ENCODE data around the gene MRPS23.

The MRPS23 gene

DNA sequence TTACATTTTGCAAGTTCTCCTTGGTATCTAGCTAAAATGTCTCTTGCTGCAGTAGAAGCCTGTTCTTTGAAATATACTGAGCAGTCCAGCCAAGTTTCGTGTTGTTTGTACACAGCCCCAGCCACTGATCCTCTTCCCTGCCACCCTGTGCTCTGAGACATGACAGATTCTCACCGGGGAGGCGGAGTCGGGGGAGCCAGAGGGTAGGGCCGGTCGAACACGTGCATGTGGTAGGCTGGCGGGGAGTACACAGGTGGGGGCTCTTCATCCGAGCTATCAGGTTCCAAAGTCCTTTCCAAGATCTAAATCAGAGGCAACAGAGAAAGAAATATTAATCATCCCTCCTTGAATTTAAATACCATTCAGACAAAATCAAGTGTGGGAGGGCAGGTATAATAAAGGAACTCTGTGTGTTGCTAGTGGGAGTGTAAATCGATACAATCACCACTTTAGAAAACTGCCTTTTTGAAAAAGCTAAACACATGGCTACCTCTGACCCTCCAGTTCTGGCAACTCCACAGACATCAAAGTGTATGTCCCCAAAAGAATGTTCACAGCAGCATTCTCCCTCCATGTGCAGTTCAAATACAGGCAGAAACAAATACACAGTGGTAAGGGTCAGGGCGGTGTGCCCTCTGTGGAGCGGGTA is 29.7 kb upstream of the MRPS23 start:
- in situ Hi-C loops (cut with MboI; ENCODE audit: low sequenced_read_pairs) = no loop called here

- in situ Hi-C loops (cut with MboI; ENCODE audit: low sequenced_read_pairs) = no loop called here
Measured at GRCh38 chr17:57877803-57878377, 28.0 kb upstream of the MRPS23 start.

- in situ Hi-C loops (cut with MboI; ENCODE audit: low sequenced_read_pairs) = no loop called here
Measured at GRCh38 chr17:57876866-57877237, 27.0 kb upstream of the MRPS23 start.

GRCh38 chr17:57876023-57876865 is 26.4 kb upstream of the MRPS23 start:
- in situ Hi-C loops (cut with MboI; ENCODE audit: low sequenced_read_pairs) = no loop called here

DNA sequence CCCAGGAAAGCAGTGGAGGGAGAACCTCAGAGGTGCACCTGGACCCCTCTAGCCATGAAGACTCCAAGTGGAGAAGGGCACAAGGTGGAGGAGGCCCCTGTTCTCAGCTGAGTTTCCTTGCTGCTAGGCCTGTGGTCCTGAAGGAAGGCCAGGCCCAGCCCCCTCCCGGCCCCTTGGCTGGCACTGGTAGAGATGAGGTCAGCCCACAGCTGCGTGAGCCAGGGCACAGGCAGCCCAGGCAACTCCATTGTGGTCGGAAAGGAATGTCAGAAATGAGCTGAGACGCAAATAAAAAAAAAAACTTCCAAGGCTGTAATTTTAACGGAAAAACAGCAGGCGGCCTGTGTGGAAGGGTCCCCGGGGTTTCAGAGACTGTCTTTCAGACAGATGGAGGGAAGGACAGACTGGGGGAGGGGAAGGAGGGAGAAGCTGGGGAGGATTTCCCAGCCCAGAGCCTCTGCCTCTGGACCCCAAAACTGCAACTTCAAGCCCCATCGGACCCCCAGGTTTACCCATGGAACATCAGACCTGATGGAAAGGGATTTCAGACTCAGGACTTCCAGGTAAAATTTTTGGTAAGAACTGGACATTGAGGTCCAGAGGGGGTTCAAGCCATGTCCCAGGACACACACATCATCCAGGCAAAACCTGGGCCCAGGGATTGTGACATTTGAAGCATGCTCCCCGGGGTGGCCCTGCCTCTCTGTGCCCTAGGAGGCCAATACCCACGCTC is 25.6 kb upstream of the MRPS23 start:
- in situ Hi-C loops (cut with MboI; ENCODE audit: low sequenced_read_pairs) = no loop called here

GRCh38 chr17:57874434-57875289 is 24.8 kb upstream of the MRPS23 start:
- in situ Hi-C loops (cut with MboI; ENCODE audit: low sequenced_read_pairs) = no loop called here

- in situ Hi-C loops (cut with MboI; ENCODE audit: low sequenced_read_pairs) = no loop called here
Measured at GRCh38 chr17:57874058-57874419, 24.2 kb upstream of the MRPS23 start.

DNA sequence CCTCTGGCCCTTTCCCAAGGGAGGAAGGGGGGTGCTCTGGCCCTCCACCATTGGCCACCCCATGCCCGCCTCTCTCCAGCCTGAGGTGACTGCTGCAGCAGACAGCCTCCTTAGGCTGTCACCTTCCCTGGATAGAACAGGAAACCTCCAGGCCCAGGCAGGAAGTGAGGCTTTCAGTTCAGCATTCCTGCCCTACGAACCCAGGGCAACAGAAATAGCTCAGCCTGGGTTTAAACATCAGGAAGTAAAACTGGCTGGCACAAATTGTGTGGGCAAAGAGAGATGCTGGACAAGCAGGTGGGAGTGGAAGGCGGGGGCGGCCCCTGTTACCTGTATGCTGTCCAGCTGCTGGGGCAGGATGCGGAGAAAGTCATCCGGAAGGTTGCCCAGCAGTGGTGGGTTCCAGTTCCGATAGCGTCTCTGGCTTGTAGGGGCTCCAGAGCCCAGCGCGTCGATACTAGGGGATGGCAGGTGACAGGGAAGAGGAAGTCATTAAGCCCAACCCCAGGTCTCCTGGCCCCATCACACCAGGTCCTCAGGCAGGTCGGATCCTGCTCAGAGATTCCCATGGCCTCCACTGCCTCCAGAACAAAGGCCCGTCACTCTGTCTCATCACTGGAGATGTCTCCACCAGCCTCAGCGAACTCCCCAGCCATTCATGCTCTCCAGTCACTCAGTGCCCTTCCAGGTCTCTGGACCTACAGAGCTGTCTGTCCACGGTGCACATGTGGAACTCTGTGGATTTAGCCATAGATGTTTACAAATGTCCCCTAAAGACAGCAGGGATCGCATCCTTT is 23.6 kb upstream of the MRPS23 start:
- in situ Hi-C loops (cut with MboI; ENCODE audit: low sequenced_read_pairs) = no loop called here

DNA sequence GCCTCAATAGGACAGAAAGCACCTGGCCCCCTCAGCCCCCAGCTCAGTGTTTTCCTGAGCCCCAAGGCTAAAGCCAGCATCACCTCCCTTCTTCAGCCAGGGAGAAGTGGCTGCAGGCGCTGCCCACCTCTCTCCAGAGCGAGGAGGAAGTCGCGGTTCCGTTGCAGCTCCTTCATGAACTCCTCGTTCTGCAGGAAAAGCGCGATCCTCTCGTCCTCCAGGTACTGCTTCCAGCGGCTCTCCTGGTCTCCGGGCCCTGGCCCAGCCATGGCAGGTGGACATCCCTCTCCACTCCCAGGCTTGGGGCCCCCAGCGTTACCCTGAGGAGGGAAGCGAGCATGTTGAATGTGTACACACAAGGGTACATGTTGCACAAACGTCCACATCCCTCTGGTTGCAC is 22.7 kb upstream of the MRPS23 start:
- in situ Hi-C loops (cut with MboI; ENCODE audit: low sequenced_read_pairs) = no loop called here

GRCh38 chr17:57871863-57872262 is 22.0 kb upstream of the MRPS23 start:
- in situ Hi-C loops (cut with MboI; ENCODE audit: low sequenced_read_pairs) = no loop called here

- in situ Hi-C loops (cut with MboI; ENCODE audit: low sequenced_read_pairs) = no loop called here
Measured at GRCh38 chr17:57871155-57871554, 21.3 kb upstream of the MRPS23 start.

DNA sequence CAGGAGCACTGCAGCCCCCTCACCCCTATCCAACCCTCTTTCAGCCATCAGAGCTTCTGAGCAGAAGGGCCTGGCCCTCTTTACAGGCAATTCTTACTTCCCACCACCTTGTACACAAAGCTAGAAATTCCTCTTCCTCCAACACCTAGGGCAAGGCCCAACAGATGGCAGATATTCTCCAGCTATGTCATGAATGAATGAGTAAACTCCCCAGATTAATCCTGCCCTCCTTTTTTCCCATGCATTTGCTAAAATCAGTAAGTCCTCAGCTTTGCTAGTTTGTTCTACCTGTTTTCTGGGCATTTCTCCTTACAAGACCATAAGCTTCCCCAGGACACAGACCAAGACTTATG is 20.4 kb upstream of the MRPS23 start:
- in situ Hi-C loops (cut with MboI; ENCODE audit: low sequenced_read_pairs) = no loop called here

GRCh38 chr17:57869617-57870282 is 19.9 kb upstream of the MRPS23 start:
- in situ Hi-C loops (cut with MboI; ENCODE audit: low sequenced_read_pairs) = no loop called here

DNA sequence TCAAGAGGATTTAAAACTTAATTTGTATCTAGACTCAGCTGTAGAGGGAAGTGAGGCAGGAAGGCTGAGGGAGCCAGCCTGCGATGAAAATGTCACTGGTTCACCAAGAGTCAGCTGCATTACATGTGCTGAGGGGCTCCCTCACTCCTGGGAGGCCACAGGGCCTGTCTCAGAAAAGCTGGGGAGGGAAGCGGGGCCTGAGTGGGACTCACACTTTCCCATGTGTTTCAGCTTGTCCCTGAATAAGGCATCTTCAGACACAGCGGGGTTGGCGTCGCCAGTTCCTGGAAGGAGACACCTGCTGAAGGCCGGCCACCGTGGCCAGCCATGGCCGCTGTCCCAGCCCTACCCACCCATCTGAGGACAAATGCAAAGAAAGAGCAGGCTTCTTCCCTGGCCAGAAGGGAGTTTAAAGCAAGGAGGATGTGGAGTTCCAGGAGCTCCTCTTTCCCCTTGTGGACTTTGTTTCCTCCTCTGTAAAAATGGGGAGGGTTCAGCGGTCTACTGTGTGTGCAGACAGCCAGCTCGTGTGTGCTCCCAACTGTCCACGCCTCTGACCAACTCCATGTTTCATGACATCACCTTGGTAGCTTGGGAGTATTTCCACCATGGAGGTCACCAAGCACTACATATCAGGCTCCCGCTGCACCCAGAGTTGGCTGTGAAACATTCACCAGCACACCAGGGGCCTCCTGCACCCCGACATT is 19.2 kb upstream of the MRPS23 start:
- in situ Hi-C loops (cut with MboI; ENCODE audit: low sequenced_read_pairs) = no loop called here

DNA sequence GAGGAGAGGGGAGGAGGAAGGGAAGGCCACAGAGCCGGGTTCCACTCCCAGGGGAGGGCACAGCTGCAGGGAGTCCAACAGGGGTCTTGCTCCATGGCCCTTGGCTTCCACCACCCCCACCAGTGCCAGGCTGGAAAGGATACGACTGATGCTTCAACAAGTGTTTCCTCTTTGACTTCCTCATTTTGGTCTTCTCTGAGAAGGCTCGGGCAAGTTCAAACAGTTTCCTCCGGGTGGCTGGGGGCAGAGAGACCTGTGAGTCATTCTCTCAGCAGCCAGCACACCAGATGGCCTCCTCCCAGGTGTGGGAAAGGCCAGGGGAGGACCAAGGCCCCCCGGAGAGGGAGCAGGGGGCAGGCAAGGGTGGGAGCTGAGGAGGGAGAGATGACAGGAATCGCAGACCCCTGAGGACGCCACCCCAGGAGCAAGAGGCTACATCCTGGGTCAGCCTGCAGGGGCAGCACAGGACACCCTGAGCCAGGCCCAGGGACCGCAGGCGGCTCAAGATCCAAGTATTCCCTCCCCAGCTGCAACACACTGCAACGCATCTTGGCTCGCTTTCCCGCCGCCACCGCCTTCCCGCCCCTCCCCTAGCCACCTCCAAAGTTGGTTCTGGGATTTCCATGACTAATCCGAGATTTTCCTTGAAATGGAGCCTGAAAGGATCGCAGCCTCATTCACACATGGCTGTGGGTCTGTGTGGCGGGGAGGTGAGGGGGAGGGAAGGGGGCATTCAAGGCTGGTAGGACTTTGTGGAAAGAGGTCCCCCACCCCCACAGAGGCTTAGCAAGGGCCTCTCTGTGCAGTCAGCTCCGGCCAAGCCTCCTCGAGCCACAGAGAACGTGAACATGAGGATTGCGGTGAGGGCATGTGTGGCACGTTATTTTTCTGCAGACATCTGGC is 18.4 kb upstream of the MRPS23 start:
- in situ Hi-C loops (cut with MboI; ENCODE audit: low sequenced_read_pairs) = no loop called here

DNA sequence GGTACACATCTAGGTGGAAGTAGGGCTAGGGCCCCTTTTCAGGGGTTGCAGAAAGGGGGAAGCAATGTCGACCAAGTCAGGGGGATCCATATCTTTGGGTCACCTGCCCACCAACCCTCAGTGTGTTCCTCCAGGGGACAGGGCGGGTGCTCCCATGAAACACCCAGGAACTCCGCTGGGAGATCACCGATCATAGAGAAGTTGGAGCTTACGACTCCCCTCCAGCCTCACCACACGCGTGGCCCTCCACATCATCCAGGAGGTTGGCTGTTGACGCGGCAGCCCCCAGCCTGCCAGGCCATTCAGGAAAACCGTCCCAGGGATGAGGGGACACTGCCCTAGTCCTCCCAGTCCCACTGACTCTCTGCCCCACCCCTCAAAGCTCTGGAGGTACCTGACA is 17.3 kb upstream of the MRPS23 start:
- in situ Hi-C loops (cut with MboI; ENCODE audit: low sequenced_read_pairs) = no loop called here

GRCh38 chr17:57866723-57867122 is 16.9 kb upstream of the MRPS23 start:
- in situ Hi-C loops (cut with MboI; ENCODE audit: low sequenced_read_pairs) = no loop called here

GRCh38 chr17:57866319-57866718 is 16.5 kb upstream of the MRPS23 start:
- in situ Hi-C loops (cut with MboI; ENCODE audit: low sequenced_read_pairs) = no loop called here

All from HL-60/S4 (cell line).